T-helper 1 cell (primary cell): ENCODE data around the gene OCA2.

Experiments used
- DNase-seq, 5 donors: peaks; one replicate each; pipeline ENCODE4 v3.0.0-alpha.2; 2012 to 2020

OCA2 gene

GRCh38 chr15:28078191-28078719, 20.9 kb downstream of the OCA2 start:
- no peak for DNase-seq

- DNase-seq, result no peak
Observed at GRCh38 chr15:28075573-28075972, 23.5 kb downstream of the OCA2 start.

GRCh38 chr15:28068930-28069329, 30.2 kb downstream of the OCA2 start:
- no peak for DNase-seq

- DNase-seq, result no peak
Observed at GRCh38 chr15:28066231-28066630, 32.9 kb downstream of the OCA2 start.

- DNase-seq, result no peak
Observed at GRCh38 chr15:28060005-28060404, 39.1 kb downstream of the OCA2 start.

GRCh38 chr15:28058082-28058481, 41.0 kb downstream of the OCA2 start:
- DNase-seq, result no peak

GRCh38 chr15:28051955-28052633, 47.0 kb downstream of the OCA2 start:
- DNase-seq, result no peak

- DNase-seq, result no peak
Observed at GRCh38 chr15:28049581-28049980, 49.5 kb downstream of the OCA2 start.

GRCh38 chr15:28047277-28047676, 51.8 kb downstream of the OCA2 start:
- DNase-seq, result no peak

GRCh38 chr15:28044121-28044672, 54.9 kb downstream of the OCA2 start:
- no peak for DNase-seq

GRCh38 chr15:28043691-28044091, 55.4 kb downstream of the OCA2 start:
- DNase-seq, result no peak

GRCh38 chr15:28037969-28038590, 61.0 kb downstream of the OCA2 start:
- DNase-seq, result no peak

- no peak for DNase-seq
Observed at GRCh38 chr15:28033443-28033842, 65.7 kb downstream of the OCA2 start.

GRCh38 chr15:28030801-28031200, 68.3 kb downstream of the OCA2 start:
- DNase-seq, result no peak

GRCh38 chr15:28027714-28028076, 71.4 kb downstream of the OCA2 start:
- no peak for DNase-seq

GRCh38 chr15:28026764-28027713, 72.1 kb downstream of the OCA2 start:
- no peak for DNase-seq

GRCh38 chr15:28026221-28026620, 72.9 kb downstream of the OCA2 start:
- DNase-seq, result no peak

GRCh38 chr15:28025413-28025812, 73.7 kb downstream of the OCA2 start:
- DNase-seq, result no peak

- no peak for DNase-seq
Observed at GRCh38 chr15:28024889-28025250, 74.2 kb downstream of the OCA2 start.

GRCh38 chr15:28023933-28024888, 74.9 kb downstream of the OCA2 start:
- no peak for DNase-seq

GRCh38 chr15:28023422-28023821, 75.7 kb downstream of the OCA2 start:
- DNase-seq, result no peak

GRCh38 chr15:28022961-28023360, 76.2 kb downstream of the OCA2 start:
- no peak for DNase-seq
